GM18498 (cell line): Measurements from ENCODE around the gene ADARB2.
"Not testable (repeated sequence)": the region's sequence is repeated elsewhere in the genome, so short reads cannot be mapped to it uniquely, and the experiment has no call there.

Source experiments
- ATAC-seq: cut with Tn5 transposase; IDR thresholded peaks from one replicate; pipeline ENCODE4 v1.9.1; 2021; ENCODE audit warnings: mild to moderate bottlenecking, moderate library complexity; ENCODE audit not compliant: unreplicated experiment

Gene ADARB2

DNA sequence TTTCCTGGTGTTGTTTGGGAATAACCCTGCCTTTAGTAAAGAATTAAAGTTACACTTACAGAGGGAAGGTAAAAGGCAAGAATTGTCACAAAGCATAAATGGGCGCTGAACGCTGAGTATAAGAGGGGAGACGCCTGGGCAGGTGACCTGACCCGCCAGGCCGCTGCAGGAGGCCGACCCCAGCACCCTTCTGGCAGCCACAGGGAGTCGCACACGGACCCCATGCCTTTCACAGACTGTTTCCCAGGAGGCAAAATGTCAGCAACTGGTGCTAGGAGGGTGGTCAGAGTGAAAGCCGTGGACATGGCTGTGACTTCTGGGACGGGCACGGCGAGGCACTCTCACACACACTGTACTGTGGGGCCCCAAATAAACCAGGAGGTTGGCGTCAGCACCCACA lies 392.9 kb downstream of the ADARB2 start:
- no peak for ATAC-seq

- ATAC-seq = no peak
These were observed 394.1 kb downstream of the ADARB2 start for GRCh38 chr10:1343176-1343575.

GRCh38 chr10:1341052-1341451 lies 396.3 kb downstream of the ADARB2 start:
- not testable (repeated sequence) for ATAC-seq

DNA sequence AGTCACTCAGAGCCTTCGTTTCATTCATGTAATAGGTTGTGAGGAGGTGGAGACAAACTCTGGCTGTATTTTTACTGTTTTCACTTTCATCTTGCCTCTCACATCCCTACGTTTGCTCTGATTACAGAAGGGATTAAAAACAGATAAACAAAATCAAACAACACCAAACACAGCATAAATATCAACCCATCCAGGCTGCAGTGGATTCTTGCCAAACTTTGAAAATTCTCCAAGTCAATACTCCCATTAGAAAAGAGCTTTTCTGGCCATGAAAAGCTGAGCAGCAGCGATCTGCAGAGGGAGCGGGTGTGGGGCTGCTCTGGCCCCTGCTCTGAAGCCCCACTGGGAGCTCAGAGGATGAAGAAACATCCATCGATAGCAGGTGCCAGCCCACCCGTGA lies 397.9 kb downstream of the ADARB2 start:
- no peak for ATAC-seq

DNA sequence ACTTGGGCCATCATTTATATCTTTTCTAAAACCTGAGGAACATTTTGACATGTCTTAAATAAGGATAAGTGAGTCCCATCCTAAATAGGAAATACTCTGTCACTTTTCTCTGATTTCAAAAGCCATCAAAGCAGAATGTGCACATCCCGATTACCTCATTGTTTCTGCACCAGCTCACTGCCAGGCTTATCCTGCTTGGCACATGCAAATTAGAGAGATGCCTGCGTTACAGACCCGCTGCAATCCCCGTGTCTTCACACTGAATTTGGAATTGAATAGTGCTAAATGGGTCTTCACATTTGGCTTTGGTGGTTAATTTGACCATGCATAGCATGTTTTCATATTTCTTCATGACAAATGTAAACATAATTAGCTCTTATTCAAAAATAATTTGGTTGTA lies 401.7 kb downstream of the ADARB2 start:
- no peak for ATAC-seq

- no peak for ATAC-seq
These were observed 403.3 kb downstream of the ADARB2 start for GRCh38 chr10:1333981-1334380.

GRCh38 chr10:1331560-1331959 lies 405.8 kb downstream of the ADARB2 start:
- ATAC-seq = no peak

DNA sequence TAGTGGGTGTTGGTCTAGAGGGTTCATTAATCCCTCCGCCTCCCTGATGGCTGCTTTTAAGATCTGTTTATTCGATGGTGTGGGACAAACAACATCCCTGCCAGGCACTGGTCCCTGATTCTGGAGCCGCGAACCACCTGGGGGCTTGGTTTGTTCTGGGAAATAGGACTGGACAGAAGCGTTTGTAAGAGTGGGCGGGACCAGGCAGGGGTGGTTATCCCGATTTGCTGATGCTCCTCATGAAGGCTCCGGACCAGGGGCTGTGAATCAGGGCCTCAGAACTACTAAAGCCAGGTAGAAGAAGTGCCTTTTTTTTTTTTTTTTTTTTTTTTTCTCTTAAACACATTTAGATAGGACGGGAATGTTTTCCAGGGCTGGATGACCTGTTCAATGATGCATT lies 407.7 kb downstream of the ADARB2 start:
- no peak for ATAC-seq

- ATAC-seq = no peak
These were observed 408.2 kb downstream of the ADARB2 start for GRCh38 chr10:1328981-1329614.

GRCh38 chr10:1328161-1328823 lies 409.0 kb downstream of the ADARB2 start:
- ATAC-seq = no peak

- no peak for ATAC-seq
These were observed 409.6 kb downstream of the ADARB2 start for GRCh38 chr10:1327759-1328158.

DNA sequence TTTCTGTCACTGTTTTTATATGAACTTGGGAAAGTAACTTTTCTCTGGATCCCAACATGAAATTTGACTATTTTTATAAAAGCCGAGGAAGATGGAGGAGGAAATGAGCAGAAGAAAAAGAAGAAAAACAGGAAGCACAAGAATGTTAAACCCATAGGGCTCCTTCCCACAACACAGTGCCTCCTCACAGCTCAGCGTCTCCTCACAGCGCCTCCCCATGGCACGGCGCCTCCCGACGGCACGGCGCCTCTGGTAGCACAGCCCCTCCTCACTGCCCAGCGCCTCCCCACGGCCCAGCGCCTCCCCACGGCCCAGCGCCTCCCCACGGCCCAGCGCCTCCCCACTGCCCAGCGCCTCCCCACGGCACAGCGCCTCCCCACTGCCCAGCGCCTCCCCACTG lies 410.8 kb downstream of the ADARB2 start:
- not testable (repeated sequence) for ATAC-seq

- no peak for ATAC-seq
These were observed 412.4 kb downstream of the ADARB2 start for GRCh38 chr10:1324903-1325302.

DNA sequence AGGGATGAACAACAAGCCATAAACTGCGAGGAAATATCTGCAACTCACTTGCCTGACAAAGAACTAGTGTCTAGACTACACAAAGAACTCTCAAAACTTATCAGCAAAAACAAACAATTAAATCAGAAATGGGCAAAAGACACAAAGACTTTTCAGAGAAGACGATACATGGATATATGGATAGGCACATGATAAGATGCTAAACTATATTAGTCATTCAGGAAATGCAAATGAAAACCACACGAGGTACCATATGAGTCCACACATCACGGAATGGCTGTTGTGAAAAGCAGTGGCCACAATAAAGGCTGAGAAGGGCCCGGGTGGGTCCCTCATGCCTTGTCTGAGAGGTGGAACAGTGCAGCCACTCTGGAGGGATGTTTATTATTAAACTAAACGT lies 413.4 kb downstream of the ADARB2 start:
- no peak for ATAC-seq

DNA sequence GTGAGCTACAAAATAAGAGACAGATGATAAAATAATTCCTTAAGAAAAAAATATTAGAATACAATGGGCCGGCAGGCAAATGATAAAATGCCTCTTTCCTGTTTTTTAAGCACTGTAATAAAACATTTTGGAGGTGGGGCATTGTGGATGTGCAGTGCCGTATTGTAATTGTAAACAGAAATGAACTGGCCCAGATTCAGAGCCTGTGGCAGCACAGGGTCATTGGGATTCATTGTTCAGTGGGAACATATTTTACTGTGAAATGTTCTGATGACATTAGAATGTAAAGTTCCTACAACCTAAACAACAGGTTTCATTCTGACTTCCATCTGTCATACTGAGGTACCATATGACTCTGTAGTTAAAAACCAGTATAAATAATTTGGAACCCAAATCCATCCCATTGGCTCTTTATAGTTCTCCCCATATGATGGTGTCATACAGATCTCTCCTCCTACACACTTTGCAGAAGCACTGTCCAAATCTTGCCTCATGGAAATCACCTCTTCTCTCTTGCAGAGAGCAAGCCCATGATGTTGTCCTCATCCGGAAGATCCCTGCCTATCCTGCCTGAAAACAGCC lies 416.5 kb downstream of the ADARB2 start:
- no peak for ATAC-seq

DNA sequence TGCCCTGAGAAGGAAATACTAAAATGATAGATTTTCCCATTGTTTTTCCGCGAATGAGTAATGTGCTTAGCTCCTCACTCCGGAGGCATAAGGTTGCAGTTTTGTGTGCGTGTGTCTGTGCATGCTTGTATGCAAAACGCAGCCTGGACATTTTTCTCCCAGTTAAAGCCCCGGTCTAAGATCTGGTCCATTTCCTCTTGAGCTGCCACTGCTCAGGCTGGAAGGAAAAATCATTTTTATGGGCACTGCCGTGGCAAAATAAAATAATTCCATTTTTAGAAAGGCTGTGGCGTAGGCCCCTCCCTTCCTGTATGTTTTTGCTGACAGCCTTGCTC lies 420.5 kb downstream of the ADARB2 start:
- ATAC-seq = no peak

- ATAC-seq = no peak
These were observed 421.1 kb downstream of the ADARB2 start for GRCh38 chr10:1316121-1316808.

GRCh38 chr10:1315178-1315577 lies 422.1 kb downstream of the ADARB2 start:
- ATAC-seq = no peak

- no peak for ATAC-seq
These were observed 425.6 kb downstream of the ADARB2 start for GRCh38 chr10:1311726-1312125.

GRCh38 chr10:1310271-1310789 lies 427.0 kb downstream of the ADARB2 start:
- ATAC-seq = no peak

DNA sequence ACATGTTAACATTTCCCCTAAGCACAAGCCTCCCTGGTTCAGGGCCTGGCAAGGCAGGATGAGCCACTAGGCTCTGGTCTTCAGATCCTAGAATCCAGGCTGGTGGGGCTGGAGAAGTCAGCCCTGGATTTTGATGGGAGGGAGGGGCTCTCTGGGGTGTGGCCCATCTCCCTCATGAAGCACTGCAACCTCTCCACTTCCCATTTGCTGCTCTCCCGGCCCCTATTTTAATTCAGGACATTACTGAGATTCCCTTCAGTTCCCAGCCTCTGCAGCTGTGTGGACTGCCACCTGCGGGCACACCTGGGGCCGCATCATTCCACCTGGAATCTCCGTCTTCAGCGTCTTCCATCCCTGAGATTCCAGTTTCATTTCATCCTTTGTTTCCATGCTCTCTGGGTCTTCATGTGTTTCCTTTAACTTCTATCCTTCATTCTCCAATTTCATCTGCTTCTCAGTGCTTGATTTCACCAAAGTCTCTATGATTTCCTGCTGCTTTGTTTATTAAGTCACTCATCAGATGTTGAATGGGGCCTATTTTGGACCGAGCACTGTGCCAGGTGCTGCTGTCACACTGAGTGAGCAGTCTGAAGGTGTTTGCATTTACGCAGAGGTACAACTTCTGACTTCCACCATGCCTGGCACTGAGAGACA lies 427.6 kb downstream of the ADARB2 start:
- ATAC-seq = no peak
